ENCODE measurements around the gene PXT1.

PXT1 gene

DNA sequence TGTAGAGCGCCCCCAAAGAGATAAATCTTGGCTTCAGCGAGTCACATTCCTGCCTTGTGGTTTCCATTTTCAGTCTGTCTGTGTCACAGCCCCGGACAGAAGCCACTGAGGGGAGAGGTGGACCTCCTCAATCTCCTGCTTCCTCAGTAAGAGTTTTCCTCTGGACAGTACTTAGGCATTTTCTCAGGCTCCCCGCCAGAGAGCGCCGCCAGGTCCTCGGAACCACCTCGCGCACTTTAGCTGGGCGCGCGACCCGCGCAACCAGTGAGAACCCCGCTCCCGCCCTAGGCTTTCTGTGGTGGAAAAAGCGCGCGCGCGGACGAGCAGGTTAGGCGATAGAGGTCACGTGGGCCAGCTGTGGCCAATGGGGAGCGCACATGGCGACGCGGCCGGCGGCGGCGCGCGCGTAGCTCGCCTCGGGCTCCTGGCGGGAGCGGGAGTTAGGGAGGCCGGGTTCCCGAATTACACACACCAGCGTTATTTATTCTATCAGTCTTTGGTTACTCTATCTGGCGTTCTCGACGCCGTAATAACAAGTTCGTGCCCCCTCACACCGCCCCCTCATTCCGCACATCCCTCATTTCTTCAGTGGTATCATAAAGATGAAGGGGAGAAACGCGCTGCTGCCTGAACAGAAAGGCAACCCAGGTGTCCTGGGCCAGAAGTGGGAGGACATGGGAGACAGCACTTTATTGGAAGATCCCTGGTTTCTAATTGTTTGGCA, 19.4 kb downstream of the PXT1 start (continued):
- TF ChIP-seq, protein P1, sequence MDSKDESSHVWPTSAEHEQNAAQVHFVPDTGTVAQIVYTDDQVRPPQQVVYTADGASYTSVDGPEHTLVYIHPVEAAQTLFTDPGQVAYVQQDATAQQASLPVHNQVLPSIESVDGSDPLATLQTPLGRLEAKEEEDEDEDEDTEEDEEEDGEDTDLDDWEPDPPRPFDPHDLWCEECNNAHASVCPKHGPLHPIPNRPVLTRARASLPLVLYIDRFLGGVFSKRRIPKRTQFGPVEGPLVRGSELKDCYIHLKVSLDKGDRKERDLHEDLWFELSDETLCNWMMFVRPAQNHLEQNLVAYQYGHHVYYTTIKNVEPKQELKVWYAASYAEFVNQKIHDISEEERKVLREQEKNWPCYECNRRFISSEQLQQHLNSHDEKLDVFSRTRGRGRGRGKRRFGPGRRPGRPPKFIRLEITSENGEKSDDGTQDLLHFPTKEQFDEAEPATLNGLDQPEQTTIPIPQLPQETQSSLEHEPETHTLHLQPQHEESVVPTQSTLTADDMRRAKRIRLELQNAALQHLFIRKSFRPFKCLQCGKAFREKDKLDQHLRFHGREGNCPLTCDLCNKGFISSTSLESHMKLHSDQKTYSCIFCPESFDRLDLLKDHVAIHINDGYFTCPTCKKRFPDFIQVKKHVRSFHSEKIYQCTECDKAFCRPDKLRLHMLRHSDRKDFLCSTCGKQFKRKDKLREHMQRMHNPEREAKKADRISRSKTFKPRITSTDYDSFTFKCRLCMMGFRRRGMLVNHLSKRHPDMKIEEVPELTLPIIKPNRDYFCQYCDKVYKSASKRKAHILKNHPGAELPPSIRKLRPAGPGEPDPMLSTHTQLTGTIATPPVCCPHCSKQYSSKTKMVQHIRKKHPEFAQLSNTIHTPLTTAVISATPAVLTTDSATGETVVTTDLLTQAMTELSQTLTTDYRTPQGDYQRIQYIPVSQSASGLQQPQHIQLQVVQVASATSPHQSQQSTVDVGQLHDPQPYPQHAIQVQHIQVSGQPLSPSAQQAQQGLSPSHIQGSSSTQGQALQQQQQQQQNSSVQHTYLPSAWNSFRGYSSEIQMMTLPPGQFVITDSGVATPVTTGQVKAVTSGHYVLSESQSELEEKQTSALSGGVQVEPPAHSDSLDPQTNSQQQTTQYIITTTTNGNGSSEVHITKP (tag by site-specific recombination; IDR thresholded peaks at IDR 0.05) = peak; percentile 29; the same call in 1 of the 2 replicates
- TF ChIP-seq ZNF580 (tag by site-specific recombination; IDR thresholded peaks at IDR 0.05) (no peak), PATZ1 (tag by site-specific recombination; IDR thresholded peaks at IDR 0.05) (no peak; the same call in none of the 2 replicates), SP3 (tag by site-specific recombination; IDR thresholded peaks at IDR 0.05) (0 out of 2 replicates have a peak, but pooled peaks have one; percentile 15), GLIS1 (tag by site-specific recombination; IDR thresholded peaks at IDR 0.05) (no peak), KLF8 (tag by site-specific recombination; IDR thresholded peaks at IDR 0.05) (0 out of 2 replicates have a peak, but pooled peaks have one; percentile 19), ZXDB (tag by site-specific recombination; IDR thresholded peaks at IDR 0.05) (no peak), ZNF324 (tag by site-specific recombination; IDR thresholded peaks at IDR 0.05) (no peak), KLF1 (tag by site-specific recombination; IDR thresholded peaks at IDR 0.05) (no peak), WT1 (tag by site-specific recombination; IDR thresholded peaks at IDR 0.05) (peak; percentile 78), FEZF1 (tag by site-specific recombination; IDR thresholded peaks at IDR 0.05) (no peak), ZNF184 (tag by site-specific recombination; IDR thresholded peaks at IDR 0.05) (no peak), ZFP69B (tag by site-specific recombination; IDR thresholded peaks at IDR 0.05) (0 out of 2 replicates have a peak, but pooled peaks have one; percentile 45), ZNF394 (tag by site-specific recombination; IDR thresholded peaks at IDR 0.05; ENCODE audit: borderline replicate concordance) (no peak), KLF9 (tag by site-specific recombination; IDR thresholded peaks at IDR 0.05; ENCODE audit: low read depth) (no peak), ZNF248 (tag by site-specific recombination; IDR thresholded peaks at IDR 0.05) (no peak), INSM2 (tag by site-specific recombination; IDR thresholded peaks at IDR 0.05) (peak; percentile 85), ZNF211 (tag by site-specific recombination; IDR thresholded peaks at IDR 0.05; ENCODE audit: low read depth) (no peak), ZNF266 (tag by site-specific recombination; IDR thresholded peaks at IDR 0.05; ENCODE audit: low read depth) (no peak), ZNF366 (tag by site-specific recombination; conservative IDR thresholded peaks at IDR 0.05) (peak; percentile 73), ZNF311 (tag by site-specific recombination; IDR thresholded peaks at IDR 0.05; ENCODE audit: borderline replicate concordance) (no peak), ZNF280D (tag by site-specific recombination; IDR thresholded peaks at IDR 0.05) (no peak), ZNF664 (tag by site-specific recombination; IDR thresholded peaks at IDR 0.05) (no peak)
- TF ChIP-seq, protein P2, sequence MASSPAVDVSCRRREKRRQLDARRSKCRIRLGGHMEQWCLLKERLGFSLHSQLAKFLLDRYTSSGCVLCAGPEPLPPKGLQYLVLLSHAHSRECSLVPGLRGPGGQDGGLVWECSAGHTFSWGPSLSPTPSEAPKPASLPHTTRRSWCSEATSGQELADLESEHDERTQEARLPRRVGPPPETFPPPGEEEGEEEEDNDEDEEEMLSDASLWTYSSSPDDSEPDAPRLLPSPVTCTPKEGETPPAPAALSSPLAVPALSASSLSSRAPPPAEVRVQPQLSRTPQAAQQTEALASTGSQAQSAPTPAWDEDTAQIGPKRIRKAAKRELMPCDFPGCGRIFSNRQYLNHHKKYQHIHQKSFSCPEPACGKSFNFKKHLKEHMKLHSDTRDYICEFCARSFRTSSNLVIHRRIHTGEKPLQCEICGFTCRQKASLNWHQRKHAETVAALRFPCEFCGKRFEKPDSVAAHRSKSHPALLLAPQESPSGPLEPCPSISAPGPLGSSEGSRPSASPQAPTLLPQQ (tag by site-specific recombination; IDR thresholded peaks at IDR 0.05) = peak; percentile 53; the same call in 1 of the 2 replicates
- TF ChIP-seq, protein P3, sequence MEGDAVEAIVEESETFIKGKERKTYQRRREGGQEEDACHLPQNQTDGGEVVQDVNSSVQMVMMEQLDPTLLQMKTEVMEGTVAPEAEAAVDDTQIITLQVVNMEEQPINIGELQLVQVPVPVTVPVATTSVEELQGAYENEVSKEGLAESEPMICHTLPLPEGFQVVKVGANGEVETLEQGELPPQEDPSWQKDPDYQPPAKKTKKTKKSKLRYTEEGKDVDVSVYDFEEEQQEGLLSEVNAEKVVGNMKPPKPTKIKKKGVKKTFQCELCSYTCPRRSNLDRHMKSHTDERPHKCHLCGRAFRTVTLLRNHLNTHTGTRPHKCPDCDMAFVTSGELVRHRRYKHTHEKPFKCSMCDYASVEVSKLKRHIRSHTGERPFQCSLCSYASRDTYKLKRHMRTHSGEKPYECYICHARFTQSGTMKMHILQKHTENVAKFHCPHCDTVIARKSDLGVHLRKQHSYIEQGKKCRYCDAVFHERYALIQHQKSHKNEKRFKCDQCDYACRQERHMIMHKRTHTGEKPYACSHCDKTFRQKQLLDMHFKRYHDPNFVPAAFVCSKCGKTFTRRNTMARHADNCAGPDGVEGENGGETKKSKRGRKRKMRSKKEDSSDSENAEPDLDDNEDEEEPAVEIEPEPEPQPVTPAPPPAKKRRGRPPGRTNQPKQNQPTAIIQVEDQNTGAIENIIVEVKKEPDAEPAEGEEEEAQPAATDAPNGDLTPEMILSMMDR (tag by site-specific recombination; IDR thresholded peaks at IDR 0.05) = peak; percentile 84; the same call in 1 of the 2 replicates

All from HEK293 (cell line).